GM19463 (cell line): ENCODE results near the gene PAFAH2.

Source experiments
- ATAC-seq: cut with Tn5 transposase; IDR thresholded peaks from one replicate; pipeline ENCODE4 v1.9.1; 2021; ENCODE audit warnings: mild to moderate bottlenecking, moderate library complexity; ENCODE audit not compliant: unreplicated experiment

Gene PAFAH2

GRCh38 chr1:26015358-26015757, 17.5 kb upstream of the PAFAH2 start:
- no peak for ATAC-seq

GRCh38 chr1:26014179-26014578, 16.3 kb upstream of the PAFAH2 start:
- no peak for ATAC-seq

- ATAC-seq, result no peak
These were observed 15.0 kb upstream of the PAFAH2 start for GRCh38 chr1:26012864-26013263.

DNA sequence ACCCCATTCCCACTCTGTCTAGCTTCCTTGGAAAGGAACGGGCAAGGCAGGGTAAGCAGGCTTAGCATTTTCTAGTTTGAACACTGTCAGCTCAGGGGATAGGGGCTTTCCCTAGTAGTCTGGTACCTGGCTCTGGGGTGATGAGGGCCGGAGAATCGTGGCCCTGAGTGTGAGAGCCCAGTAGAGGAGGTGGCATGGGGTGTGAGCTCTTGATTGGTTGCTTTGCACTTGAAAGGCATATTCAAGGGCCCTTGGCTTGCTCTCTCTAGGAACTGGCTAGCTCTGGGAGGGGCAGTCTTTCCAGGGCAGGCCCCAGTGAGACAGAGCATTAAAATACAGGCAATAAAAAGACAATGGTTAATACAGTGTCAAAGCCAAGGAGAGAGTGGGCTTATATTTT, 13.0 kb upstream of the PAFAH2 start:
- ATAC-seq, result no peak

GRCh38 chr1:26009796-26010447, 12.1 kb upstream of the PAFAH2 start:
- ATAC-seq, result no peak

DNA sequence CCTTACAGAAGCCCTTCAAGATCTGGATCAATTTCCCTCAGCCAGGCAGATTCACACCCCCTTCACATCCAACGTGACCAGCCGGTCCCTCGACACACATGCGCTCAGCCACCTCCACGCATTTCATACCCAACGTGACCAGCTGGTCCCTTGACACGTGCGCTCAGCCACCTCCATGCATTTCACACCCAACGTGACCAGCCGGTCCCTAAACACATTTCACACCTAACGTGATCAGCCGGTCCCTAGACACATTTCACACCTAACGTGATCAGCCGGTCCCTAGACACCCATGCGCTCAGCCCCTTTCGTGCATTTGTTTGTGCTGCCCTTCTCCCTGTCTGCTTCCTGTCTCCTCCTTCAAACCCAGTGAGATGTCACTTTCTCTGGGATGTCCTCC, 8.8 kb upstream of the PAFAH2 start:
- ATAC-seq, result no peak

DNA sequence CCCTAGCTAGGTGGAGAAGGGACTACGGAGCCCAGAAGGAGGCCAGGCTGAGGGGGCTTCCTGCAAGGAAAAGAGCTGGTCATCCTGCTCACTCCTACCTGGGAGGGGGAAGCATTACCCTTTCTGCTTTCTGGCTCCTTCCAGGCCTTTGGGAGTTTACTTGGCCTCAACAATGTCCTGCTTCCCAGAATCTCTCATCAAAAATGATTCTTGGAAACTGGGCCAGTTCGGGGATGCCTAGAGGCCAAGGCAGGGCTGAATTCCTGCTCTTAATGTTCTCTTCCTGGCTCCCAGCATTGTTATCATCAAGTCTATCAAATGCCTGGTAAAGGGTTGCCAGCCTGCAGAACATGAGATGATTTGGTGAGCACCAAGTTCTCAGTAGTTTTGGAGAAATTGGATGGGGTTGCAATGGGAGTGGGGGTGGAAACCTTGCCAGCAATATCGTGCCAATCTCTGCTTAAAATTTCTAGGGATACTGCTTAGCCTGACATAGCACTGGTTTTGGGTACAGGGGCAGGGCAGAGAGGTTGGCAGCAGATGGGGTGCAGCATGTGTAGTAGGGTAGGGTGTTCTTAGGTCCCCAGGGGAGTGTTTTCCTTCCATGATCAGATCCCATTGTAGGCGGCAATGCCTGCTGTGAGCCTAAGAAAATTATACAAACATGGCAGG, 7.7 kb upstream of the PAFAH2 start:
- no peak for ATAC-seq

GRCh38 chr1:26003756-26004155, 5.9 kb upstream of the PAFAH2 start:
- ATAC-seq, result no peak

- ATAC-seq, result no peak
These were observed 5.4 kb upstream of the PAFAH2 start for GRCh38 chr1:26003262-26003661.

GRCh38 chr1:25999041-25999800, 1.4 kb upstream of the PAFAH2 start:
- no peak for ATAC-seq

- ATAC-seq, result no peak
These were observed 666 bp downstream of the PAFAH2 start for GRCh38 chr1:25996966-25997827.

GRCh38 chr1:25994402-25995150, 3.3 kb downstream of the PAFAH2 start:
- no peak for ATAC-seq

- no peak for ATAC-seq
These were observed 4.5 kb downstream of the PAFAH2 start for GRCh38 chr1:25993197-25993951.

GRCh38 chr1:25992689-25993171, 5.1 kb downstream of the PAFAH2 start:
- no peak for ATAC-seq

- ATAC-seq, result no peak
These were observed 5.8 kb downstream of the PAFAH2 start for GRCh38 chr1:25991937-25992688.

GRCh38 chr1:25990702-25991395, 7.0 kb downstream of the PAFAH2 start:
- ATAC-seq, result no peak

GRCh38 chr1:25990251-25990650, 7.6 kb downstream of the PAFAH2 start:
- no peak for ATAC-seq
